Astrocyte of the spinal cord (primary cell): Measurements from ENCODE around the gene LRRC59.
A peak's percentile ranks its signal among the peaks of the same experiment; 100 is the strongest.

Source experiments
- DNase-seq: peaks from one replicate; pipeline ENCODE4 v3.0.0; 2011; ENCODE audit warnings: low read depth, low spot score
- H3K4me3 ChIP-seq: 2 replicates; pipeline ENCODE4 v1.5.1; 2011; ENCODE audit warnings: low read depth, mild to moderate bottlenecking, low read length, moderate library complexity
- in situ Hi-C: cut with HindIII; loops from 2 replicates; pipeline ENCODE4 v1.10.0; 2017; ENCODE audit warnings: low sequenced_read_pairs
- TF ChIP-seq, protein P1 (sequence below): IDR thresholded peaks from 2 replicates; pipeline ENCODE4 v1.5.1; 2012; ENCODE audit warnings: low read depth, mild to moderate bottlenecking, low read length, inconsistent platforms

Gene LRRC59

DNA sequence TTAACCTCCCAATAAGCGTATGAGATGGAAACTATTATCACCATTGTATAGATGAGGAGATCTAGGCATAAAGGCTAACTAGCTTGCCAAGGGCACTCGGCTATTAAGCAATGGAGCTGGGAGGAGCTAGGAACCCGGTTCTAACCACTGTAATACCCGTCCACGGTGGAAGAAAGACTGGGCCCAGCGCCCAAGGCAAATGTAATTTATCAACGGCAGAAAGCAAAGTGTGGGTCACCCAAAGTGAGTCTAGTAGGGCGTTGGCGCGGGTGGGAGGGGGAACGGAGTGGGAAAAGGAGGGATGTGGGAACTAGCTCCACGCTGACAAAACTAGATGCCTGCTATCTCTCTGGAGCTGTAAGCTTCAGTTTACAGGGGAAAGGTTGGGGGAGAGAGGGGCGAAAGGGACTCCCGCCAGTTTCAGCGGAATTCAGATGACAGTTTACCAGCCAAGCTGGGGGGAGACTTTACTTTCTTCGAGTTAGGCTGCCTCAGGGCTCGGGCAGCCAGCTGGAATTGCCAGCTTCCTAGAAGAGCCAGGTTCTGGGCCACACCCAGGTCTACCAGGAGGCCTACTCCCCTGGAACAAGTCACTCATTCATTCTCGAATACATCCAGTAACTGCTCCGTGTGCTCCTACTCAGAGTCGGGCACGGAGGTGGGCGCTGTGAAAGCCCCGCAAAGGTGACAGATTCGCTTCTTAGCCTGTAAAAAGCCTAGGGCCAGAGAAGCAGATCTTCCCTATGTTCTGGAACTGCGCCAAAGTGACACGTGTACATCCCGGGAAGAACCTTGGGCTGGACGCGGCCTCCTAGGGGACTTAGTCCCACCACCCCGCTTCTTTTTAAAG lies 837 bp downstream of the LRRC59 start:
- TF ChIP-seq, protein P1, sequence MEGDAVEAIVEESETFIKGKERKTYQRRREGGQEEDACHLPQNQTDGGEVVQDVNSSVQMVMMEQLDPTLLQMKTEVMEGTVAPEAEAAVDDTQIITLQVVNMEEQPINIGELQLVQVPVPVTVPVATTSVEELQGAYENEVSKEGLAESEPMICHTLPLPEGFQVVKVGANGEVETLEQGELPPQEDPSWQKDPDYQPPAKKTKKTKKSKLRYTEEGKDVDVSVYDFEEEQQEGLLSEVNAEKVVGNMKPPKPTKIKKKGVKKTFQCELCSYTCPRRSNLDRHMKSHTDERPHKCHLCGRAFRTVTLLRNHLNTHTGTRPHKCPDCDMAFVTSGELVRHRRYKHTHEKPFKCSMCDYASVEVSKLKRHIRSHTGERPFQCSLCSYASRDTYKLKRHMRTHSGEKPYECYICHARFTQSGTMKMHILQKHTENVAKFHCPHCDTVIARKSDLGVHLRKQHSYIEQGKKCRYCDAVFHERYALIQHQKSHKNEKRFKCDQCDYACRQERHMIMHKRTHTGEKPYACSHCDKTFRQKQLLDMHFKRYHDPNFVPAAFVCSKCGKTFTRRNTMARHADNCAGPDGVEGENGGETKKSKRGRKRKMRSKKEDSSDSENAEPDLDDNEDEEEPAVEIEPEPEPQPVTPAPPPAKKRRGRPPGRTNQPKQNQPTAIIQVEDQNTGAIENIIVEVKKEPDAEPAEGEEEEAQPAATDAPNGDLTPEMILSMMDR: no peak
- in situ Hi-C loops: no loop called here
- peak; percentile 50 for DNase-seq
- peak overlapping the region; percentile 100 for H3K4me3 ChIP-seq

DNA sequence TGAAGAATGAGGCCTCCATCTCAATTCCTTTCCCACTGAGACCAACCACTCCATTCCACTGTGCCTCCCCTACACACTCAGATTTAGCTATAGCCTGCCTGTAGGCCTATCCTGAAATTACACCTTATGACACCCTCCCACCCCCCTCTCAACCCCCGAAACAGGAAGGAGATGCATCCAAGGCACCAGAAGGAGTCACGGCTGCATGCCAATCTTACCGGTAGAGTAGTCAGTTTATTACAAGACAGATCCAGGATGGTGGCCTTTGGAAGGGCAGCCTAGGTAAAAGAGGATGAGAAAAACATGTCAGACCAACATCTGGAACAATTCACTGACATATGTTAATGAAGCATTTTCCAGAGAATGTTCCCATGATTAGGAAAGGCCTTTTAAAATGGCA lies 2.6 kb downstream of the LRRC59 start:
- no peak overlapping the region for H3K4me3 ChIP-seq
- DNase-seq: no peak
- in situ Hi-C loops: no loop called here
- TF ChIP-seq, protein P1: no peak

DNA sequence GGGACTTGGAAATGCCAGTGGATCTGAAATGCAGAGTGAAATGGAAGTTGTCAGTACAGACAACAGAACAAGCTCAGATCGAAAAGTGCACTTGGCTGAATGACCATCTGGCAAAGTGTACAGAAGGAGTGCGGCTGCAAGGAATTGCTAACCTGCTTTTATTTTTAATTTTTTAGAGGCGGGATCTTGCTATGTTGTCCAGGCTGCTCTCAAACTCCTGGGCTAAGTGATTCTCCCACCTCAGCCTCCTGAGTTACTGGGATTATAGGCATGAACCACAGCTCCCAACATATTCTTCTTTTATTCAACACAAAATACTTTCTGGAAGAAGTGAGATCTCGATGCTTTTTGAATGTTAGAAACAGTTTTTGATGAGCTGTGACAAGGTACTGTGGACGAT lies 3.6 kb downstream of the LRRC59 start:
- H3K4me3 ChIP-seq: no peak overlapping the region
- no peak for DNase-seq
- in situ Hi-C loops: no loop called here
- TF ChIP-seq, protein P1: no peak

DNA sequence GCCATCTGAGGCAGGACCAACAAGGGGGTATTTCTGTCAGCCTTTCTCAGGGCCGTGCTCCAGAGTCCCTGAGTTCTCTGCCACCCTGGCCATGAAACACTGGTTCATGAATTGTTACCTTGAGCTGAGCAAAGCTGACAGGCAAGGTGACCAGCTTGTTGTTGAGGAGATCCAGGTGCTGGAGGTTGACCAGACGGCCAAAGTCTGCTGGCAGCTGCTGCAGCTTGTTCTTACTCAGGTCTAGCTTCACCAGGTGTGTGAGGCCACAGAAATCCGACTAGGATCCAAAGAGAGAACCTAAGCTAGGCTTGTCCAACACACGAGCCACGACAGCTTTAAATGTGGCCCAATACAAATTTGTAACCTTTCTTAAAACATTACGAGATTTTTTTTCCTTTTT lies 4.7 kb downstream of the LRRC59 start:
- H3K4me3 ChIP-seq: no peak overlapping the region
- no peak for DNase-seq
- in situ Hi-C loops: no loop called here
- TF ChIP-seq, protein P1: no peak

DNA sequence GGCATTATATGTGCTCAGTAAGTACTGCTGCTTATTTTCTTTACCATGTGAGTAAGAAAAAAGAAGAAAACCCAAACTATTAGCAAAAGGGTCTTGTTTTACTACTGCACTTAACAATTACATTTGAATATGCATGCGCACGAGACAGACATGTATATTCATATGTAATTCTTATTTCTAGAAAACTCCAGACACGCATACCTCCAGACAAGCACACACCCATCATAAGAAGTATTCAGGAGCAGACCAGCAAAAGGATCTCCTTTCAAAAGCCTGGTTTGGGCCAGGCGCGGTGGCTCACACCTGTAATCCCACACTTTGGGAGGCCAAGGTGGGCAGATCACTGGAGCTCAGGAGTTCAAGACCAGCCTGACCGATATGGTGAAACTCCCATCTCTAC lies 7.8 kb downstream of the LRRC59 start:
- in situ Hi-C loops: no loop called here
- DNase-seq: no peak
- TF ChIP-seq, protein P1: no peak
- no peak overlapping the region for H3K4me3 ChIP-seq

DNA sequence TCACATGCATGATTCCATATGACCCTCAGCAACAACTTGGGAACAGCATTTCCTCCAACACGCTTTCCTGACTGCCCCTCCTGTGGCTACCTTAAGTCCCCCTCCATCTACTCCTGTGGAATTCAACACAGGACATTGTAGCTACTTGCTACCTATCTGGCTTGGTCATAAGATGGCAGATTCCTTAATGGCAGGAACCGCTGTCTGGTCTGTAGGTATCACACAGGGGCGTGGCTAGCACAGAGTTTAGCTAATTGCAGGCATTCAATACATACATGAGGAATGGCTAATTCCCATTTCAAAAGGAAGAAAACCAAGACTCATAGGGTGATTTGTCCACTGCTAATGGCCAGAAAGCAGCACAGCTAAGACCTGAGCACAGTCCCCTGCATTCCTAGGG lies 8.6 kb downstream of the LRRC59 start:
- no peak for DNase-seq
- in situ Hi-C loops: no loop called here
- H3K4me3 ChIP-seq: no peak overlapping the region
- TF ChIP-seq, protein P1: no peak

DNA sequence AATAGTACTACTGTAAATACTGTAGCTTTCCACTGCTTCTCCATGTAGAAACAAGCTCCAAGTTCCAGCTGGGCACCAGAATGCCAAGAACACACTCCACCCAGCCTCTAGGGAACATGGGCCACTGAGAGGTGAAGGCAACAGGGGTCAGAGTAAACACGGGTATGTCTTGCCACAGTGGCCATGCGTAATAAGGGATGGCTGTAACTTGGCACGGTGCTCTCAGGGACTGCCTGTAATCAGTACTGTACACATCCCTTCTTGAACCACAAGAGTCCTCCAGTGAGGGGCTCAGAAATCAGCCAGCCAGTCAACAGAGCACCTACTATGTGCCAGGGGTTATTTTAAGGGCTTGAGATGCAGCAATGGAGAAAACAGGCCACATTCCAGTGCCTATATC lies 10.8 kb downstream of the LRRC59 start:
- in situ Hi-C loops: no loop called here
- DNase-seq: no peak
- H3K4me3 ChIP-seq: no peak overlapping the region
- TF ChIP-seq, protein P1: no peak
